Muscle layer of duodenum (tissue), 2 donors: ENCODE measurements around the gene RNF152.

Experiments used
- H3K27ac ChIP-seq: one replicate; pipeline ENCODE4 v1.7.0; 2013; ENCODE audit warnings: mild to moderate bottlenecking, low read length
- H3K27me3 ChIP-seq: one replicate; pipeline ENCODE4 v1.7.0; 2013; ENCODE audit warnings: low read depth, mild to moderate bottlenecking, control low read depth, low read length
- H3K36me3 ChIP-seq, 2 donors: one replicate each; pipeline ENCODE4 v1.7.0; 2013; ENCODE audit warnings: low read length in 2 of 2, control low read depth in 1 of 2, mild to moderate bottlenecking in 1 of 2; ENCODE audit not compliant: insufficient read depth in 2 of 2, control insufficient read depth in 1 of 2
- H3K4me1 ChIP-seq, 2 donors: one replicate each; pipeline ENCODE4 v1.7.0; 2013; ENCODE audit warnings: low read length in 2 of 2, mild to moderate bottlenecking in 2 of 2, control low read depth in 1 of 2, moderate library complexity in 1 of 2; ENCODE audit not compliant: insufficient read depth in 2 of 2, control insufficient read depth in 1 of 2
- H3K4me3 ChIP-seq, 2 donors: one replicate each; pipeline ENCODE4 v1.7.0; 2013; ENCODE audit warnings: low read length in 2 of 2, low read depth in 1 of 2, mild to moderate bottlenecking in 1 of 2
- H3K9me3 ChIP-seq, 2 donors: one replicate each; pipeline ENCODE4 v1.7.0; 2013; ENCODE audit warnings: low read length in 2 of 2, control low read depth in 1 of 2, mild to moderate bottlenecking in 1 of 2; ENCODE audit not compliant: control insufficient read depth in 1 of 2
- donor health status: healthy.

The RNF152 gene

GRCh38 chr18:61851940-61852451 is 40.8 kb downstream of the RNF152 start:
- H3K27ac ChIP-seq = no peak overlapping the region
- peaks cover 3 to 4% of the 10 kb centered on the region in 2 donors for H3K4me1 ChIP-seq
- no peak overlapping the region for H3K4me3 ChIP-seq
- H3K27me3 ChIP-seq = no peaks in the 10 kb centered on the region
- no peaks in the 10 kb centered on the region for H3K9me3 ChIP-seq
- no peaks in the 10 kb centered on the region for H3K36me3 ChIP-seq

GRCh38 chr18:61851279-61851678 is 41.5 kb downstream of the RNF152 start:
- no peak overlapping the region for H3K27ac ChIP-seq
- peaks cover 3 to 4% of the 10 kb centered on the region in 2 donors for H3K4me1 ChIP-seq
- H3K4me3 ChIP-seq = no peak overlapping the region
- H3K36me3 ChIP-seq = no peaks in the 10 kb centered on the region
- H3K9me3 ChIP-seq = no peaks in the 10 kb centered on the region
- no peaks in the 10 kb centered on the region for H3K27me3 ChIP-seq

- no peak overlapping the region for H3K27ac ChIP-seq
- H3K4me3 ChIP-seq = no peak overlapping the region
- H3K4me1 ChIP-seq = peaks cover 3 to 4% of the 10 kb centered on the region in 2 donors
- H3K27me3 ChIP-seq = no peaks in the 10 kb centered on the region
- H3K36me3 ChIP-seq = no peaks in the 10 kb centered on the region
- no peaks in the 10 kb centered on the region for H3K9me3 ChIP-seq
These were observed 42.1 kb downstream of the RNF152 start for GRCh38 chr18:61850756-61851155.

- no peak overlapping the region for H3K27ac ChIP-seq
- no peaks in the 10 kb centered on the region for H3K36me3 ChIP-seq
- no peaks in the 10 kb centered on the region for H3K4me1 ChIP-seq
- H3K27me3 ChIP-seq = no peaks in the 10 kb centered on the region
- H3K9me3 ChIP-seq = no peaks in the 10 kb centered on the region
- no peak overlapping the region for H3K4me3 ChIP-seq
These were observed 45.5 kb downstream of the RNF152 start for GRCh38 chr18:61847164-61847791.

- Histone ChIP-seq H3K36me3 (no peaks in the 10 kb centered on the region), H3K9me3 (no peaks in the 10 kb centered on the region), H3K27me3 (no peaks in the 10 kb centered on the region), H3K4me3 (no peak overlapping the region), H3K4me1 (no peaks in the 10 kb centered on the region), H3K27ac (no peak overlapping the region)
These were observed 47.6 kb downstream of the RNF152 start for GRCh38 chr18:61845197-61845596.

- Histone ChIP-seq H3K4me1 (no peaks in the 10 kb centered on the region), H3K27me3 (no peaks in the 10 kb centered on the region), H3K27ac (no peak overlapping the region), H3K4me3 (no peak overlapping the region), H3K36me3 (no peaks in the 10 kb centered on the region), H3K9me3 (no peaks in the 10 kb centered on the region)
These were observed 48.1 kb downstream of the RNF152 start for GRCh38 chr18:61844726-61845125.

- no peaks in the 10 kb centered on the region for H3K9me3 ChIP-seq
- no peaks in the 10 kb centered on the region for H3K36me3 ChIP-seq
- no peaks in the 10 kb centered on the region for H3K27me3 ChIP-seq
- H3K27ac ChIP-seq = no peak overlapping the region
- no peak overlapping the region for H3K4me3 ChIP-seq
- no peaks in the 10 kb centered on the region for H3K4me1 ChIP-seq
These were observed 50.7 kb downstream of the RNF152 start for GRCh38 chr18:61842146-61842545.

GRCh38 chr18:61841706-61842105 is 51.1 kb downstream of the RNF152 start:
- Histone ChIP-seq H3K4me3 (no peak overlapping the region), H3K27me3 (no peaks in the 10 kb centered on the region), H3K36me3 (no peaks in the 10 kb centered on the region), H3K4me1 (no peaks in the 10 kb centered on the region), H3K27ac (no peak overlapping the region), H3K9me3 (no peaks in the 10 kb centered on the region)

- no peaks in the 10 kb centered on the region for H3K27me3 ChIP-seq
- no peaks in the 10 kb centered on the region for H3K9me3 ChIP-seq
- no peaks in the 10 kb centered on the region for H3K36me3 ChIP-seq
- H3K27ac ChIP-seq = no peak overlapping the region
- H3K4me1 ChIP-seq = no peaks in the 10 kb centered on the region
- no peak overlapping the region for H3K4me3 ChIP-seq
These were observed 52.5 kb downstream of the RNF152 start for GRCh38 chr18:61840324-61840723.

- Histone ChIP-seq H3K36me3 (no peaks in the 10 kb centered on the region), H3K27ac (no peak overlapping the region), H3K4me1 (no peaks in the 10 kb centered on the region)
These were observed 54.3 kb downstream of the RNF152 start for GRCh38 chr18:61838521-61838920.

GRCh38 chr18:61833978-61834377 is 58.8 kb downstream of the RNF152 start:
- no peak overlapping the region for H3K4me3 ChIP-seq
- H3K36me3 ChIP-seq = no peaks in the 10 kb centered on the region
- no peak overlapping the region for H3K27ac ChIP-seq
- H3K4me1 ChIP-seq = no peaks in the 10 kb centered on the region
- H3K27me3 ChIP-seq = no peaks in the 10 kb centered on the region
- H3K9me3 ChIP-seq = no peaks in the 10 kb centered on the region

More at GRCh38 chr18:61838521-61838920, 54.3 kb downstream of the RNF152 start:
- no peaks in the 10 kb centered on the region for H3K27me3 ChIP-seq
- no peaks in the 10 kb centered on the region for H3K9me3 ChIP-seq
- no peak overlapping the region for H3K4me3 ChIP-seq

GRCh38 chr18:61833387-61833786 is 59.4 kb downstream of the RNF152 start:
- Histone ChIP-seq H3K4me3 (no peak overlapping the region), H3K27ac (no peak overlapping the region), H3K4me1 (no peaks in the 10 kb centered on the region)

More at GRCh38 chr18:61833387-61833786, 59.4 kb downstream of the RNF152 start:
- Histone ChIP-seq H3K36me3 (no peaks in the 10 kb centered on the region), H3K27me3 (no peaks in the 10 kb centered on the region), H3K9me3 (no peaks in the 10 kb centered on the region)
